Right lobe of liver (tissue), 6 donors: ENCODE data around the gene CCNK. TPM values are rescaled to one million over a fixed set of nuclear protein-coding genes. Genes with fewer than 3 reads are reported as not detected.
A peak's percentile ranks its signal among the peaks of the same experiment; 100 is the strongest.

Experiments used
- ATAC-seq, 4 donors: fragments of 200-7000 bp; cut with Tn5 transposase; one replicate each; pipeline ENCODE4 v1.9.1; 2020; ENCODE audit warnings: mild to moderate bottlenecking in 4 of 4, moderate library complexity in 4 of 4
- DNase-seq, 3 donors: peaks; one replicate each; pipeline ENCODE4 v3.0.0-alpha.2; 2020
- H3K27ac ChIP-seq, 3 donors: fragments of 200-600 bp; one replicate each; pipeline ENCODE4 v1.8.0; 2022
- H3K27me3 ChIP-seq, 2 donors: fragments of 200-600 bp; one replicate each; pipeline ENCODE4 v1.8.0; 2022
- H3K36me3 ChIP-seq, 4 donors: fragments of 200-600 bp; sonication (generic) in 1 of 4; one replicate each; pipeline versions ENCODE4 v1.5.1 to v1.8.0; 2017 to 2022; ENCODE audit warnings: control low read depth in 1 of 4
- H3K4me1 ChIP-seq, 4 donors: fragments of 200-600 bp; sonication (generic) in 1 of 4; one replicate each; pipeline versions ENCODE4 v1.5.1 to v1.8.0; 2017 to 2022; ENCODE audit warnings: control low read depth in 1 of 4
- H3K4me3 ChIP-seq, 3 donors: fragments of 200-600 bp; one replicate each; pipeline ENCODE4 v1.8.0; 2022
- H3K9me3 ChIP-seq, 4 donors: fragments of 200-600 bp; sonication (generic) in 1 of 4; one replicate each; pipeline versions ENCODE4 v1.5.1 to v1.8.0; 2017 to 2022; ENCODE audit warnings: control low read depth in 1 of 4
- POLR2A ChIP-seq: fragments of 450-650 bp; IDR thresholded peaks from one replicate; pipeline ENCODE4 v1.6.1; 2017; ENCODE audit warnings: antibody characterized with exemption, mild to moderate bottlenecking
- WGBS: methylation state at CpG from one replicate; pipeline ENCODE4 v1.1.6; 2018; ENCODE audit warnings: low coverage, low lambda C conversion rate; ENCODE audit not compliant: insufficient coverage; ENCODE audit errors: missing lambda C conversion rate; 5-methylcytosine and 5-hydroxymethylcytosine counted together
- intact Hi-C, 2 donors: fragments of 100-400 bp; cut with DNase I; formaldehyde crosslinking; loops; one replicate each; pipeline versions ENCODE4 v1.11.2 to v1.14.1; 2022
- total RNA-seq, 6 experiments: library from RNA; depleted of rRNA in 2 of 6; stranded (reverse); fragments of >200 nt in 2 of 6; fragmentation: NEBNext Ultra II Directional in 3 of 6; extraction: Animal tissue kit (Norgen Biotek cat#: 25700) in 3 of 6; gene quantifications; one replicate each; pipeline versions ENCODE4 v1.1.0 to v1.2.4, GENCODE V29; 2016 to 2023
- TF ChIP-seq, protein P1 (sequence below), 4 donors: fragments of 200-600 bp in 3 of 4; fragments of 450-650 bp in 1 of 4; IDR thresholded peaks; one replicate each; pipeline versions ENCODE4 v1.5.1 to v1.8.0; 2016 to 2022; ENCODE audit warnings: antibody characterized with exemption in 4 of 4, mild to moderate bottlenecking in 2 of 4
- donor health status: DM: no; HTN: yes; CAD: no.
- donor health status: DM: no; HTN: no; CAD: no.
- donor health status: DM: no; HTN: no; CAD: no.
- donor health status: DM: no; HTN: yes; CAD: no.
- donor health status: DM: no; HTN: yes; CAD: no.

The CCNK gene
- total RNA-seq, 6 experiments from 2014 or later: 11.8 to 23.4 (median 15.4) TPM

DNA sequence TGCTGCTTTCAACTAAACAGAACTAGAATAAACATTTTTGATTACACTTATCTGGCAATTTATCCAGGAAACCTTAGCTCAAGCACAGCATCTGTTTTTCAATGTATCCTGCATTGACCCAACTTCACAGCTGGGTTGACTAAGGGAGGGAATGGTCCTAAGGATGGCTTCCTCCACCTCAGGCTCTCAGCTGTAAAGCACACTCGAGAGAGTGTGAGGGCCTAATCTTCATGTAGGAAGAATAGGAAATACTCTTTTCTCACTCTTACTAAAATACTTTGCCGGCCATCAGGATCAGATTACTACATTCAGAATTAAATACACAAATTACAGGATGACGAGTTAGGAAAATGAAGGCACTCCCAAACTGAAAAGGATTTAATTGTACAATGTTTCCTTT, 7.8 kb upstream of the CCNK start:
- intact Hi-C loops: no loop called here
- WGBS: 74% methylated on average over 3 of the region's 3 CpGs
- no peaks in the 10 kb centered on the region for H3K36me3 ChIP-seq
- H3K27me3 ChIP-seq: no peaks in the 10 kb centered on the region
- ATAC-seq (no peak), DNase-seq (no peak)
- TF ChIP-seq POLR2A: no peak
- TF ChIP-seq, protein P1, sequence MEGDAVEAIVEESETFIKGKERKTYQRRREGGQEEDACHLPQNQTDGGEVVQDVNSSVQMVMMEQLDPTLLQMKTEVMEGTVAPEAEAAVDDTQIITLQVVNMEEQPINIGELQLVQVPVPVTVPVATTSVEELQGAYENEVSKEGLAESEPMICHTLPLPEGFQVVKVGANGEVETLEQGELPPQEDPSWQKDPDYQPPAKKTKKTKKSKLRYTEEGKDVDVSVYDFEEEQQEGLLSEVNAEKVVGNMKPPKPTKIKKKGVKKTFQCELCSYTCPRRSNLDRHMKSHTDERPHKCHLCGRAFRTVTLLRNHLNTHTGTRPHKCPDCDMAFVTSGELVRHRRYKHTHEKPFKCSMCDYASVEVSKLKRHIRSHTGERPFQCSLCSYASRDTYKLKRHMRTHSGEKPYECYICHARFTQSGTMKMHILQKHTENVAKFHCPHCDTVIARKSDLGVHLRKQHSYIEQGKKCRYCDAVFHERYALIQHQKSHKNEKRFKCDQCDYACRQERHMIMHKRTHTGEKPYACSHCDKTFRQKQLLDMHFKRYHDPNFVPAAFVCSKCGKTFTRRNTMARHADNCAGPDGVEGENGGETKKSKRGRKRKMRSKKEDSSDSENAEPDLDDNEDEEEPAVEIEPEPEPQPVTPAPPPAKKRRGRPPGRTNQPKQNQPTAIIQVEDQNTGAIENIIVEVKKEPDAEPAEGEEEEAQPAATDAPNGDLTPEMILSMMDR (IDR thresholded peaks at IDR 0.05): no peak
- H3K4me1 ChIP-seq: peaks cover 0 to 14% (median 6%) of the 10 kb centered on the region in 4 donors
- H3K27ac ChIP-seq: no peak overlapping the region
- no peak overlapping the region for H3K4me3 ChIP-seq
- no peaks in the 10 kb centered on the region for H3K9me3 ChIP-seq

- DNase-seq (no peak), ATAC-seq (peak; percentile 61 to 76 (median 71))
- 33% methylated on average over 9 of the region's 9 CpGs for WGBS
- intact Hi-C loops: no loop called here
- Histone ChIP-seq H3K4me3 (no peak overlapping the region), H3K4me1 (peaks cover 0 to 26% (median 12%) of the 10 kb centered on the region in 4 donors), H3K27me3 (no peaks in the 10 kb centered on the region), H3K36me3 (no peaks in the 10 kb centered on the region), H3K27ac (no peak overlapping the region), H3K9me3 (no peaks in the 10 kb centered on the region)
- TF ChIP-seq POLR2A: no peak
- TF ChIP-seq, protein P1 (IDR thresholded peaks at IDR 0.05): peak in 1 of 4 donors; percentile 12
Observed at GRCh38 chr14:99475179-99475578, 6.0 kb upstream of the CCNK start.

GRCh38 chr14:99475660-99476059, 5.5 kb upstream of the CCNK start:
- no peak for DNase-seq
- ATAC-seq: no peak
- no peaks in the 10 kb centered on the region for H3K27me3 ChIP-seq
- TF ChIP-seq, protein P1 (IDR thresholded peaks at IDR 0.05): no peak
- TF ChIP-seq POLR2A: no peak
- H3K4me1 ChIP-seq: peaks cover 0 to 26% (median 12%) of the 10 kb centered on the region in 4 donors
- H3K27ac ChIP-seq: no peak overlapping the region
- no peaks in the 10 kb centered on the region for H3K9me3 ChIP-seq
- 56% methylated on average over 2 of the region's 2 CpGs for WGBS
- no peaks in the 10 kb centered on the region for H3K36me3 ChIP-seq
- no peak overlapping the region for H3K4me3 ChIP-seq
- intact Hi-C loops: no loop called here

DNA sequence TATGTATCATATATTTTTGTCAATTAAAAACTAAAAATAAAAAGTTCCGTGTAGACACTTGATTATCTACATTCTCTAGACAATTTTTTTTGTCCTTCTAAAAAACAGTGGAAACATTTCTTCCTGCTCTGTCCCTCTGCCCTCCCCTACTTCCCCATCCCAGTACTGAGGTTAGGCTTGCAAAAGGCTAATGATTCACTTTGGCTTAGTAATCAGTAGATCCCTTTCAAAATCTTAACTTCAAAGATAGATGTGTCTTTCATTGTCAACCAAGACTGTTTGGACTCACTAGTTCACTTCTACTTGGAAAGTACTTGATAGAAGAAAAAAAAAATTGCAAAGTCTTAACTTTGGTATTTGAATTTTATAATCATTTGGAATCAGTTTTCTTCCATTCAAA, 4.3 kb upstream of the CCNK start:
- TF ChIP-seq, protein P1 (IDR thresholded peaks at IDR 0.05): no peak
- no peak for TF ChIP-seq POLR2A
- DNase-seq (no peak), ATAC-seq (no peak)
- Histone ChIP-seq H3K36me3 (no peaks in the 10 kb centered on the region), H3K4me3 (no peak overlapping the region), H3K27ac (no peak overlapping the region), H3K27me3 (no peaks in the 10 kb centered on the region), H3K9me3 (no peaks in the 10 kb centered on the region), H3K4me1 (peaks cover 0 to 26% (median 12%) of the 10 kb centered on the region in 4 donors)
- intact Hi-C loops: no loop called here
- 26% methylated on average over 1 of the region's 1 CpG for WGBS

DNA sequence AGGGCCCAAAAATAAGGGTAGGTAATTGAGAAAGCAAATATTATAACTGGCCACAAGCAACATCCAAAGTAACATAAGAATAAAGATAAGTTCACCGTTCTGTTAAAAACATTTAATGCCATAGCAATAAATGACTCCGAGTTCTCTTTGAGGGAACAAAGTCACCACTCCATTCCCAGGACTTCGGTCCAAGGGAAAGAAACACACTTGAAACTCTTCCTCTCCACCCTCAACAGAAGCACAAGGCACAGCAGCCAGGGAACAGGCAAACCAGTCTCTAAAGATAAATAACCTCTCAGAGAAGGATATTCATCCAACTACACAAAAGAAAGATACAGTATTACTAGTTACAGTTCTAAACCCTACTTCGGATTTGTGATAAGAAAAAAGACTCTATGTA, 3.1 kb upstream of the CCNK start:
- Histone ChIP-seq H3K4me1 (peaks cover 0 to 38% (median 12%) of the 10 kb centered on the region in 4 donors), H3K36me3 (no peaks in the 10 kb centered on the region), H3K27me3 (no peaks in the 10 kb centered on the region), H3K9me3 (no peaks in the 10 kb centered on the region), H3K27ac (no peak overlapping the region), H3K4me3 (no peak overlapping the region)
- intact Hi-C loops: no loop called here
- DNase-seq (no peak), ATAC-seq (no peak)
- WGBS: 71% methylated on average over 4 of the region's 4 CpGs
- TF ChIP-seq POLR2A: no peak
- TF ChIP-seq, protein P1 (IDR thresholded peaks at IDR 0.05): no peak
